Naive thymus-derived CD4-positive, alpha-beta T cell (primary cell): Measurements from ENCODE around the gene THBS1. TPM values are rescaled to one million over a fixed set of nuclear protein-coding genes. Genes with fewer than 3 reads are reported as not detected.
A peak's percentile ranks its signal among the peaks of the same experiment; 100 is the strongest.

ENCODE experiments used
- ATAC-seq: fragments of 150-1000 bp; cut with Tn5 transposase; 2 replicates; pipeline ENCODE4 v1.10.0; 2021; ENCODE audit warnings: mild to moderate bottlenecking, moderate library complexity
- CTCF ChIA-PET: fragments of 350-600 bp; sonication (Branson Sonifier 250); formaldehyde crosslinking; loops from one replicate; lab custom pipeline; 2021; ENCODE audit warnings: antibody characterized with exemption; lab: Charles Lee
- POLR2A ChIA-PET: fragments of 350-600 bp; sonication (Branson Sonifier 250); formaldehyde crosslinking; loops from one replicate; lab custom pipeline; 2021; ENCODE audit warnings: antibody characterized with exemption, inconsistent platforms; lab: Charles Lee
- DNase-seq, 9 donors: peaks; one replicate each; pipeline versions ENCODE4 v3.0.0 to v3.0.0-alpha.2; 2020 to 2022; ENCODE audit warnings: mixed read lengths in 1 of 9
- H3K27ac ChIP-seq: one replicate; pipeline ENCODE4 v1.7.0; 2013; ENCODE audit warnings: mild to moderate bottlenecking, low read depth, low read length, moderate library complexity
- H3K27me3 ChIP-seq, 2 donors: one replicate each; pipeline ENCODE4 v1.7.0; 2013; ENCODE audit warnings: low read length in 2 of 2, mild to moderate bottlenecking in 2 of 2, moderate library complexity in 2 of 2; ENCODE audit not compliant: control insufficient read depth in 2 of 2, insufficient read depth in 2 of 2
- H3K36me3 ChIP-seq, 3 experiments: 1 replicate in 2 of 3; 2 replicates in 1 of 3; pipeline ENCODE4 v1.7.0; 2013; ENCODE audit warnings: low read length in 3 of 3, mild to moderate bottlenecking in 3 of 3, moderate library complexity in 1 of 3; ENCODE audit not compliant: insufficient read depth in 3 of 3, control insufficient read depth in 2 of 3
- H3K4me1 ChIP-seq, 2 donors: one replicate each; pipeline ENCODE4 v1.7.0; 2013; ENCODE audit warnings: low read length in 2 of 2, mild to moderate bottlenecking in 2 of 2, moderate library complexity in 1 of 2; ENCODE audit not compliant: control insufficient read depth in 2 of 2, insufficient read depth in 2 of 2
- H3K4me3 ChIP-seq: 2 replicates; pipeline ENCODE4 v1.7.0; 2013; ENCODE audit warnings: mild to moderate bottlenecking, low read length
- H3K9me3 ChIP-seq, 3 experiments: 1 replicate in 2 of 3; 2 replicates in 1 of 3; pipeline ENCODE4 v1.7.0; 2013; ENCODE audit warnings: low read length in 3 of 3; ENCODE audit not compliant: control insufficient read depth in 2 of 3
- H3K27ac Mint-ChIP-seq, 9 donors: one replicate each; pipeline ENCODE4 v1.8.0; 2020 to 2022; ENCODE audit warnings: mixed read lengths in 9 of 9, mild to moderate bottlenecking in 8 of 9, moderate library complexity in 5 of 9, inconsistent platforms in 2 of 9
- H3K27me3 Mint-ChIP-seq, 5 donors: one replicate each; pipeline ENCODE4 v1.8.0; 2021 to 2022; ENCODE audit warnings: mixed read lengths in 5 of 5, mild to moderate bottlenecking in 1 of 5
- H3K36me3 Mint-ChIP-seq, 5 donors: one replicate each; pipeline ENCODE4 v1.8.0; 2020 to 2022; ENCODE audit warnings: mixed read lengths in 5 of 5, mild to moderate bottlenecking in 3 of 5, inconsistent platforms in 1 of 5
- H3K4me1 Mint-ChIP-seq, 7 donors: one replicate each; pipeline ENCODE4 v1.8.0; 2020 to 2022; ENCODE audit warnings: mixed read lengths in 7 of 7, mild to moderate bottlenecking in 3 of 7, inconsistent platforms in 1 of 7
- H3K4me3 Mint-ChIP-seq, 10 donors: one replicate each; pipeline ENCODE4 v1.8.0; 2020 to 2022; ENCODE audit warnings: mild to moderate bottlenecking in 10 of 10, mixed read lengths in 10 of 10, moderate library complexity in 6 of 10, inconsistent platforms in 2 of 10
- H3K9me3 Mint-ChIP-seq, 11 donors: one replicate each; pipeline ENCODE4 v1.8.0; 2020 to 2022; ENCODE audit warnings: mixed read lengths in 11 of 11, mild to moderate bottlenecking in 4 of 11, inconsistent platforms in 1 of 11, moderate library complexity in 1 of 11
- intact Hi-C, 2 donors: fragments of 100-400 bp; cut with micrococcal nuclease; formaldehyde crosslinking; loops; one replicate each; pipeline ENCODE4 v1.15.1; 2023
- polyA plus RNA-seq, 2 donors: library from polyadenylated mRNA; unstranded; fragments of 300-500 nt; fragmentation: Illumina TruSeq; gene quantifications; one replicate each; pipeline ENCODE4 v1.2.3, GENCODE V29; 2021
- total RNA-seq, 6 experiments: library from RNA in 5 of 6; stranded (reverse) in 5 of 6; gene quantifications; 1 replicate in 5 of 6; 2 replicates in 1 of 6; pipeline ENCODE4 v1.2.3 and lab custom pipeline; 2021 to 2026

THBS1 gene
- total and polyA plus RNA-seq, 7 experiments from 2014 or later = 1.3 to 68.4 (median 8.5) TPM; not detected in 2

- no peaks in the 10 kb centered on the region for H3K4me1 Mint-ChIP-seq
- no peaks in the 10 kb centered on the region for H3K4me1 ChIP-seq
- no peak overlapping the region for H3K4me3 ChIP-seq
- ATAC-seq = no peak
- no peak overlapping the region for H3K4me3 Mint-ChIP-seq
- H3K9me3 Mint-ChIP-seq = no peaks in the 10 kb centered on the region
- intact Hi-C loops = no loop called here
- H3K36me3 Mint-ChIP-seq = peaks cover 0 to 3% (median 0%) of the 10 kb centered on the region in 5 donors
- H3K27ac ChIP-seq = no peak overlapping the region
- no peak overlapping the region for H3K27ac Mint-ChIP-seq
- CTCF ChIA-PET = interaction anchor here (0.6 kb wide), 1 partner anchor 1507 kb away, joined by 3 read pairs; no protein-coding TSS in a partner anchor
- H3K9me3 ChIP-seq = no peaks in the 10 kb centered on the region
- H3K27me3 Mint-ChIP-seq = peaks cover 20 to 24% (median 22%) of the 10 kb centered on the region in 5 donors
- no peaks in the 10 kb centered on the region for H3K36me3 ChIP-seq
- DNase-seq = no peak
- H3K27me3 ChIP-seq = peaks cover 0 to 3% of the 10 kb centered on the region in 2 donors
- POLR2A ChIA-PET = no interaction called here
These were observed 15.0 kb upstream of the THBS1 start for GRCh38 chr15:39565851-39566250.

GRCh38 chr15:39573287-39573686 is 7.6 kb upstream of the THBS1 start:
- H3K27me3 Mint-ChIP-seq = peaks cover 46 to 68% (median 54%) of the 10 kb centered on the region in 5 donors
- H3K27ac ChIP-seq = no peak overlapping the region
- no peak overlapping the region for H3K27ac Mint-ChIP-seq
- H3K36me3 ChIP-seq = no peaks in the 10 kb centered on the region
- DNase-seq (no peak), ATAC-seq (no peak)
- H3K9me3 ChIP-seq = no peaks in the 10 kb centered on the region
- ChIA-PET CTCF (no interaction called here), POLR2A (no interaction called here)
- H3K27me3 ChIP-seq = peaks cover 0 to 7% of the 10 kb centered on the region in 2 donors
- no peak overlapping the region for H3K4me3 ChIP-seq
- no peaks in the 10 kb centered on the region for H3K9me3 Mint-ChIP-seq
- no peaks in the 10 kb centered on the region for H3K36me3 Mint-ChIP-seq
- intact Hi-C loops = no loop called here
- H3K4me1 Mint-ChIP-seq = peaks cover 0 to 1% (median 0%) of the 10 kb centered on the region in 7 donors
- no peaks in the 10 kb centered on the region for H3K4me1 ChIP-seq
- no peak overlapping the region for H3K4me3 Mint-ChIP-seq

- ChIA-PET CTCF (no interaction called here), POLR2A (no interaction called here)
- Mint-ChIP-seq H3K9me3 (no peaks in the 10 kb centered on the region), H3K27ac (no peak overlapping the region), H3K27me3 (peaks cover 44 to 67% (median 56%) of the 10 kb centered on the region in 5 donors), H3K4me1 (peaks cover 0 to 1% (median 0%) of the 10 kb centered on the region in 7 donors), H3K36me3 (no peaks in the 10 kb centered on the region), H3K4me3 (no peak overlapping the region)
- Histone ChIP-seq H3K4me3 (no peak overlapping the region), H3K27me3 (peaks cover 0 to 7% of the 10 kb centered on the region in 2 donors), H3K36me3 (no peaks in the 10 kb centered on the region), H3K9me3 (no peaks in the 10 kb centered on the region), H3K27ac (no peak overlapping the region), H3K4me1 (no peaks in the 10 kb centered on the region)
- ATAC-seq (no peak), DNase-seq (no peak)
- intact Hi-C loops = no loop called here
These were observed 7.0 kb upstream of the THBS1 start for GRCh38 chr15:39573844-39574243.

GRCh38 chr15:39574427-39574826 is 6.5 kb upstream of the THBS1 start:
- Mint-ChIP-seq H3K36me3 (no peaks in the 10 kb centered on the region), H3K27ac (no peak overlapping the region), H3K4me3 (no peak overlapping the region), H3K27me3 (peaks cover 46 to 67% (median 61%) of the 10 kb centered on the region in 5 donors), H3K9me3 (no peaks in the 10 kb centered on the region), H3K4me1 (peaks cover 0 to 4% (median 0%) of the 10 kb centered on the region in 7 donors)
- DNase-seq (no peak), ATAC-seq (no peak)
- H3K4me1 ChIP-seq = no peaks in the 10 kb centered on the region
- no peak overlapping the region for H3K27ac ChIP-seq
- no peaks in the 10 kb centered on the region for H3K9me3 ChIP-seq
- ChIA-PET CTCF (no interaction called here), POLR2A (no interaction called here)
- H3K4me3 ChIP-seq = no peak overlapping the region
- no peaks in the 10 kb centered on the region for H3K36me3 ChIP-seq
- intact Hi-C loops = no loop called here
- H3K27me3 ChIP-seq = peaks cover 0 to 7% of the 10 kb centered on the region in 2 donors

GRCh38 chr15:39575180-39575579 is 5.7 kb upstream of the THBS1 start:
- H3K27me3 Mint-ChIP-seq = peaks cover 53 to 68% (median 64%) of the 10 kb centered on the region in 5 donors
- CTCF ChIA-PET = no interaction called here

GRCh38 chr15:39578851-39579486 is 1.9 kb upstream of the THBS1 start:
- POLR2A ChIA-PET = no interaction called here

More at GRCh38 chr15:39575180-39575579, 5.7 kb upstream of the THBS1 start:
- intact Hi-C loops = no loop called here
- POLR2A ChIA-PET = no interaction called here
- Mint-ChIP-seq H3K4me1 (peaks cover 0 to 9% (median 6%) of the 10 kb centered on the region in 7 donors), H3K27ac (no peak overlapping the region), H3K36me3 (no peaks in the 10 kb centered on the region), H3K9me3 (no peaks in the 10 kb centered on the region), H3K4me3 (no peak overlapping the region)
- Histone ChIP-seq H3K9me3 (no peaks in the 10 kb centered on the region), H3K27me3 (peaks cover 0 to 7% of the 10 kb centered on the region in 2 donors), H3K36me3 (no peaks in the 10 kb centered on the region), H3K4me1 (peaks cover 0 to 5% of the 10 kb centered on the region in 2 donors), H3K27ac (no peak overlapping the region), H3K4me3 (no peak overlapping the region)
- DNase-seq (no peak), ATAC-seq (no peak)

More at GRCh38 chr15:39578851-39579486, 1.9 kb upstream of the THBS1 start:
- Mint-ChIP-seq H3K27ac (no peak overlapping the region), H3K36me3 (no peaks in the 10 kb centered on the region), H3K9me3 (peaks cover 0 to 2% (median 0%) of the 10 kb centered on the region in 11 donors), H3K4me3 (peak overlapping the region in 1 of 10 donors; percentile 70), H3K4me1 (peaks cover 0 to 29% (median 14%) of the 10 kb centered on the region in 7 donors), H3K27me3 (peaks cover 55 to 81% (median 67%) of the 10 kb centered on the region in 5 donors)
- CTCF ChIA-PET = interaction anchor here (0.7 kb wide), 1 partner anchor 857 kb away, joined by 3 read pairs; no protein-coding TSS in a partner anchor
- Histone ChIP-seq H3K9me3 (no peaks in the 10 kb centered on the region), H3K27me3 (peaks cover 0 to 5% of the 10 kb centered on the region in 2 donors), H3K4me1 (peaks cover 0 to 11% of the 10 kb centered on the region in 2 donors), H3K36me3 (no peaks in the 10 kb centered on the region), H3K4me3 (no peak overlapping the region), H3K27ac (no peak overlapping the region)
- intact Hi-C loops = no loop called here
- DNase-seq (no peak), ATAC-seq (no peak)
